Erythroblast (primary cell): Measurements from ENCODE around the gene ARID1B.

Source experiments
- DNase-seq, 2 experiments: peaks; one replicate each; lab custom pipeline; 2025; lab: John Stamatoyannopoulos, UW
- GATA1 ChIP-seq: IDR thresholded peaks from 2 replicates; pipeline ENCODE4 v1.6.1; 2011; ENCODE audit warnings: low read depth, mild to moderate bottlenecking, control low read depth, low read length, moderate library complexity
- POLR2A ChIP-seq: IDR thresholded peaks from 2 replicates; pipeline ENCODE4 v1.6.1; 2011; ENCODE audit warnings: mild to moderate bottlenecking, low read length

The ARID1B gene

DNA sequence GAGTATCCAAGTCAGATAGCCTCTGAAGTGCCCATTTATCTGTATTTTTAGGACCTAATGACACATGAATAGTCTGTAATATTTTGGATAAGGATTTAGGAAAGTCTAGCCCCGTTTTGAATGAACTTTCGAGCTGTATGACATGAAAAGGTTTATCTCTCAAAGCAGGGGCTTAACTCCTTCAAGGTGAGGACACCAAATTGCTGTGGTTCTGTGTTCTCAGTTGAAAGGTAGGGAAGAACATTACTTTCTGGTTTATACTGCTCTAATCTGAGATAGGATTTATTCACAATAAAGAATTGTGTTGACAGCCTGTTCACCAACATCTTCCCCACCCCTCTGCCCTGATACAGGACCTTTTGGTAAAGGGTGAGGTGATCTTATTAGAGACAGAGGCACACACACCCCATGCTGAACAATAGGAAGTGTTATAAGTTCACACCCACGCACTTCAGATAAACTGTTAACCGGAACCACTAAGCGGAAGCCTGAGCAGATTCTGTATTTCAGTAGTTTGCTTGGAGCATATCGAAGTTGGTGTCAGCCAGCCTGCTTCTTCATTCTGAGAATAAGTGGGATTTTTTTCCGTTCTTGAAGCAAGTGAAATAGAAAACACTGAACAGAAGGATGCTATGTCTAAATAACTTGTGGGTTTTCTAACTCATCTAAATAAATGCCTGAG, 322.9 kb downstream of the ARID1B start:
- peak in 1 of 2 experiments; percentile 10 for DNase-seq
- no peak for TF ChIP-seq GATA1
- TF ChIP-seq POLR2A = no peak

DNA sequence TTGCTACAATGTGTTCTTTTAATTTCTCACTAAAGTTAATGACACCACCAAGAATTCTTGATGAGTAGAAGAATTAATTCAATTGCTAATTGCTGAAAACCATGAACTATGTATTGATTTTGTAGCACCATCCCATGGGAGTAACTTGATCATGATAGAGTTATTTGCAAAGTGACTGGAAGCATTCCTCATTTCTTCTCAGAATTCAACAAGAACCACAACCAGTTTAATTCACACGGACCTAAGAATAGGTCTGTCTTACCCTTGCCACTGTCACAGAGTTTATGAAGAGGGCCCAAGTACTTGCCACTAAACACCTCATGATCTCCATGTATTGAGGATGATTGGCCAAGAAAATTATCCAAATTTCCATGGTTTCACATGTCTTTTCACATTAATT, 324.0 kb downstream of the ARID1B start:
- DNase-seq = no peak
- TF ChIP-seq GATA1 = no peak
- no peak for TF ChIP-seq POLR2A

DNA sequence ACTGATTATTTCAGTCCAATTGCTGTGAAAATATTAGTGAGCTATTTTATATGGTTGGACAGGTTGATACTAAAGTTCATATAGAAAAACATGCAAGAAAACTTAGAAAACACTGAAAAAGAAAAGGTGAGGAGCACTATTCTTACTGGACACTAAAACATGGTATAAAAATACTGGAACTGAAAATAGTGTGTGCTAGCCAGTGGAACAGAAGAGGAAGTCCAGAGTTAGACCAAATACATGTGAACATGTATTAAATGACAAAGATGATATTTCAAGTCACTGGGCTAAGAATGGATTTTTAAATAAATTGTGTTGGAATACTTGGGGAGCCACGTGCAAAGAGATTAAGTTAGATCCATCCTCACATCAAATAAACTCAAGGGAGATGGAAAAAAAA, 327.6 kb downstream of the ARID1B start:
- DNase-seq = no peak
- TF ChIP-seq POLR2A (no peak), GATA1 (no peak)

DNA sequence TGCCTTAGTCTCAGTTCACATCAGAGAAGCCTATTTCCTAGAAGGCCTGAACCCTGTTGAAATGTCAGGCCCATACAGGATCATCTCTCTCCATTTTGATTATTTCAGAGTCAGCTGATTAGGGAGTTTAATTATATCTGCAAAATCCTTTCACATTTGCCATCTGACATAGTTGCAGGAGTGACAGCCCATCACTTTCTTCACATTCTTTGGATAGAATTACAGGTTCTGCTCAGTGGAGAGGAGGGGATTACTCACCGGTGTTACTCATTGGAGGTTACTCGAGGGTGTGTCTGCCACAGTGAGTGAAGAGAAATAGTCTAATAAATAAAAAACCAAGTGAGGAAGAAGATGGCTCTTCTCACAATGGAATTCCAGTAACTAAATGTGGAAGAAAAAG, 329.3 kb downstream of the ARID1B start:
- no peak for TF ChIP-seq POLR2A
- no peak for TF ChIP-seq GATA1
- DNase-seq = peak; percentile 16 to 68

DNA sequence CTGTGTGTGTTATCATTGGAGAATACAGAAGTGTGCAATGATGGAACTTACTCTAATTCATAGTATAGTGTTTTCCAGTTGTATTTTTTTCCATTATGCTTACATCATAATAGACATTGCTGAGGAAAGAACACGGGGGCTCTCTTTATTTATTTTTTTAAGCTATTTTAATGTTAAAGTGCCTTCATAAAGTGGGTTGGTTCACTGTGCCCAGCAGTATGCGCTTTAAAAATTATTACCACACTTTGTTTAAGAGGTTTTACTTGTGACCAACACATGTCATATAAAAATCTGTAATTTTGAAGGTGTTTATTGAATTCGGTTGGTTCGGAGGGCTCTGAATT, 330.4 kb downstream of the ARID1B start:
- TF ChIP-seq POLR2A (no peak), GATA1 (no peak)

DNA sequence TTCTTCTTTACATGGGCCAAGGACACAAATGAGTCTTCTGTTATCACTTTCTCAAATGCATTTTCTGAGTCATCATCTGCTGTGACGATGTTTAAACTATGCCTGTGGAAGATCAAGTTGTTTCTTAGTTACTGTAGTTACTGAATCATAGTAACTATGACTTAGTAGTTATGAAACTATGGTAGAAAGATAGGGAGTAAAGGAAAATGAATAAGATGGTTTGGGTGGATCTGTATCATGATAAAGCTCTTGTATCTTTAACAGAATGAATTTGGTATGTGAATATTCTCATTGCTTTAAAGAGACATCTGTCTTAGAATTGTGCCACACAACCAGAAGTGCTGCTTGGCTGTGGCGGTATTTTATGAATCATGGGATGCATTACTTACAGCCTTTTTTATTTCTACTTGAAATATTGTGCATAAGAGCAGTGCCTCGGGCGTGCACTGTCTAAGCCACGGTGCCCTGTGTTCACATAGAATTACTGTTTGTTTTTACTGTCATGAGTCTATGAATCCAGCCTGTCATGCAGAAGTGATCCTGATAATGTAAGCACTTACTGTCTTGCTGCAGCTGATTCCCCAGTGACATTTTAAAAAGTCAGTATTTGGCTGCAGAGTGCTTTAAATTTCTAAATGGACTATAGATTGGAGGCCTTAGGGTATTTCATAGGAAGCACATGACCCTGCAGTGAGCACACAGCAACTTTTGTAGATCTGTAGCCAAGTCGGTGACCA, 330.9 kb downstream of the ARID1B start:
- DNase-seq = peak; percentile 86

More for the DNA sequence above, 330.4 kb downstream of the ARID1B start:
- no peak for DNase-seq

DNA sequence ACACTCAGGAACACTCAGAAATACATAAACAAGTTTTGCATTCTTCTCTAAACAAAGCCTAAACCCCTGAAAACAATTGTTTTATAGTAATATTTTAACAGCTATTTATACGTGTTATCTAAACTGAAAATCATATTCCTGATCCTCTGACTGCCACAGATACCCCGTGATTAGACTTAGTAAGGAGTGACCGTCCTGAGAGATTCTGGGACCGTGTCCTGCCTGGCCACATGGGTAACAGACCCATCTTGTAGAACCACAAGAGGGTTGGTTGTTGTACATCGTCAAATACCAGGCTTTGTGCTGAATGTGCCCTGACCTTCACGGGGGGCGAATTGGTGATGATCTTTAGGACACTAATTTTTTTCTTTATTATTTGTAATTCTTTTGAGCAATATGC, 331.7 kb downstream of the ARID1B start:
- DNase-seq = no peak
- TF ChIP-seq GATA1 = no peak
- no peak for TF ChIP-seq POLR2A

More for the DNA sequence above, 330.9 kb downstream of the ARID1B start:
- TF ChIP-seq POLR2A (peak; percentile 15), GATA1 (no peak)

DNA sequence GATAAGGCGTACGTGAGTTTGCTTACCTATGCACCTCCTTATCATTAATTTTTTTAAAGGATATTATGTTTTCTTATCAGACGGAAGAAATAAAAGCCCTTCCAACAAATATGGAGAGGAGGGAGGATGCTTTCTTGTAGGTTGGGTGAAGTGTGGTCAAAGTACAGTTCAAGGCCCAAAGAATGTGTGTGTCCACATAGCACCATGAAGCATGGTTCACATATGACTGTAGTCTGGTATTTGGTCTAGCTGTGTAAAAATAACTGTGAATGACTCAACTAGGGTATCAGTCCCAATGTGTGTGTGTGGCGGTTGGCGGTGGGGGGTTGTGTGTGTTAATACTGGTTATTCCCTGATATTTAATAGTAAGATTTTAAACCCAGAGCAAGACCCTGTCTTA, 333.4 kb downstream of the ARID1B start:
- TF ChIP-seq POLR2A (no peak), GATA1 (no peak)
- DNase-seq = no peak

DNA sequence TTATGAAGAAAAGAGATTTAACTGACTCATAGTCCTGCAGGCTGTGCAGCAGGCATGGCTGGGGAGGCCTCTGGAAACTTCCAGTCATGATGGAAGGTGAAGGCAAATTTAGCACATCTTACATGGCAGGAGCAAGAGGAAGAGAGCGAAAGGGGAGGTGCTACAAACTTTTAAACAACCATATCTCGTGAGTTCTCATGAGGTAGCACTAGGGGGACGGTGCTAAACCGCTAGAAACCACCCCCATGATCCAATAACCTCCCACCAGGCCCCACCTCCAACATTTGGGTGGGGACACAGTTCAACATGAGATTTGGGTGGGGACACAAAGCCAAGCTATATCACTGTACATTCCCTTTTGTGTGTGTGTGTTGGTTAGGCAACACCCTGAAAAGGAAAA, 336.2 kb downstream of the ARID1B start:
- peak in 1 of 2 experiments; percentile 35 for DNase-seq
- no peak for TF ChIP-seq POLR2A
- TF ChIP-seq GATA1 = no peak

DNA sequence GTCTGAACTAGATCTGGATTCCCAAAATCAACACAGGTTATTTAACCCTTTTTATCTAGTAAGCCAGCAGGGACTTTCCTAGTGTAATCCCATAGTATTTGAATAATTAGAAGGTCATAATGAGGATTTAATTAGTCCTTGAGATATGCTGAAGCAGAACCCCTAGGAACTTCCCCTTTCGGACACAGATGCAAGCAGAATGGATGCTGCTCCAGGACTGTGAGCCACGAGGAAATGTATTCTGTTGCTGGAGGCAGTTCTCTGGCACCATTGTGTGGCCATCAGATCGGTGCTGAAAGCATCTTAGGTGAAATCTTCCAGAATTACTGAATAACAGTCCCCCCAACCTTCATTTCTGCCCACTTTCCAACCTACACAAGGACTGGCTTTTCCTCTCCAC, 339.2 kb downstream of the ARID1B start:
- TF ChIP-seq POLR2A = no peak
- no peak for TF ChIP-seq GATA1
- DNase-seq = no peak

DNA sequence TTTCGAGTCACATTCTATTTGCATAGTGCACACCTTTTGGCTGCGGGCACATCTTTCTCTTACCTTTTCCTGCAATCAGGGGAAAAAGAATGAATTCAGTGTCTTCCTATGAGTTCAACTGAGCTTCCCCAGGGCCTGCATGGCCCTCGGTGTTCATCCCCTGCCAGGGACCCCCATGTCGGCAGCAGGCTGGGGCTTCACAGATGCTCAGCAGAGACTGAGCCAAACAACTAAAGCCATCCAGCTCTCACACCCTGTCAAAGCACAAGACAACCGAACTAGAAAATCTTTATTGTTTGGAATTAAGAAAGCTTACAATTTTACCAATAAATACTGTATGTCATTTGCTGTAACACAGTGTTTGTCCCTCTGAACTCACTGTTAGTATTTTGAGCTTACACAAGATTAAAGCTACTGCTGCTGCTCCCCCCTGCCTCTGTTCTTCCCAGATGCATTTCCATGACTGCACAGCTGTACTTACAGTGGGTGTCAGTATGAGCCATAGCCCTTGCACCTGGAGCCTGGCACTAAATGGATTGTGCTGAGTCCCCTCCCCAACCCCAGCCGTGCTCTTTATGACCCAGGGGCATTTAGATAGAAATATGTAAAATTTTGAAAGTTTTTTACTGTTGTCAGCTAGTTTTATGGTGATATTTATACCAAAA, 340.4 kb downstream of the ARID1B start:
- DNase-seq = no peak
- no peak for TF ChIP-seq GATA1
- TF ChIP-seq POLR2A = no peak

DNA sequence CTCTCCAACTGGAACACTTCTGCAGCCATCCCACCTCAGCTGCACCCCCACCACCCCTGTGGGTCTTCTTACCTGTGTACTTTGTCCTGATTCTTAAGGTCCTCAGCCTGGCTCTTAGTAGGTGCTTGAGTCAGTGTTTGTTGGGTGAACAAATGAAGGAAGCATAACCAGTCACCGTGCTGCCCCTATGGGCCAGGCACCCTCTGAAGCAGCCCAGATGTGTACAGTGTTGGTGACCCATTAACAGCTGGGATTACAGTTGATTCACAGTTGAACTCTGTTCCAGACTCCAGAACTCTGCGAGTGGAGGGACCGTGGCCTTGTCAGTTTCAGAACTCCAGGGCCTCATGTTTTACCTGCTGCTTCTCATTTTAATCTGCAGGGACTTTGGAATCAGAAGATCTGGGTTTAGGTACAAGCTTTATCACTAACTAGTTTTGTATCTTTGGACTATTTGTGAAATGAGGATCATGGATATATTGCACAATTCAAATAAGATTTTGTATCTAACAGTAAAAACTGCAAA, 342.4 kb downstream of the ARID1B start:
- TF ChIP-seq POLR2A (no peak), GATA1 (no peak)
- DNase-seq = no peak

DNA sequence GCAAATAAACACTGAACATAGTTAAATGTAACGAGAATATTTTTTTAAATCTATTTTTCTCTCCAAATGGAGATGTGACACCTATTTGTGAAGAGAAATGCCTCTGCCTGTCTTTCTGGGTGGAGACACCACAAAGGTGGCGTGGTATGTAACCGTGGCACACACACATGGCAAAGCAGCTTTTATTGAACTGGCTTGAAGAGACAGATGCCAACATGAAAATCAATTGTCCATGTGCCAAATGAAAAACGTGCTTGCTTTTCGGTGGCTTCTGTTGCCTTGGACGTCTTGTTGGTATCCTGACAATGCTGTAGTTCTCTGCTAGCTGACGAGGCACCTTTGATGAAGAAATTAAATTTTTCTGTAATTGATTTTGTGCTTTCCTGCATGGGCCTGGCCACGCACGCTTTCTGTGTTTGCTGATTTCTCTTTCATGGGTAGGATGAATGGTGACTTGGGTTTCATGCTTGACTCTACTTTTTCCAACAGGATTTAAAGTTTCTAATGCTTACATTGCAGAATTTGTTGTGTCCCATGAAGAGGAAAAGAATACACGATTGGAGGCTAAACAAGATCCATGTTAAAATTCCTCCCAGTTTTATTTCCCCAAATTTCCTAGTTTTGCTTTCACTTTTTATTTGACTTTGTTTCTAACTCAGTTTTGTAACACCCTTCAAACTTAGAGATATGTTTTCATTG, 343.5 kb downstream of the ARID1B start:
- TF ChIP-seq GATA1 = no peak
- TF ChIP-seq POLR2A = no peak
- DNase-seq = no peak

DNA sequence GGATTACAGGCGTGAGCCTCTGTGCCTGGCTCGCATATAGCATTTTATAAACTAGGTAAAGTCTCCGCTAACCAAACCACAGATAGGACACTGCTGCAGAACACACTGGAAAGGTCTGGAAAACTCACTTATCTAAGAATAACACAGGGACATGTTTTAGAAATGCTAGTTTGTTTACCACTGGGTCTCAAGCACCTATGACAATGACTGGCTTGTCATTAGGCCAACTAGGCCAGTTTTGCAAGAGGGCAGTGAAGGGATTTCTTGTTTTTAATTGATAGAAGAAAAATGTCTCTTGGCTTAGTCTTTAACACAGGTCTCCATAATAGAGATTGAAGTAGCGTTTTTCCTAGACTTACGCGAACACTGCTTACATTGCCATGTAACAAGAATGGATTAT, 344.7 kb downstream of the ARID1B start:
- TF ChIP-seq GATA1 (no peak), POLR2A (no peak)
- DNase-seq = no peak

DNA sequence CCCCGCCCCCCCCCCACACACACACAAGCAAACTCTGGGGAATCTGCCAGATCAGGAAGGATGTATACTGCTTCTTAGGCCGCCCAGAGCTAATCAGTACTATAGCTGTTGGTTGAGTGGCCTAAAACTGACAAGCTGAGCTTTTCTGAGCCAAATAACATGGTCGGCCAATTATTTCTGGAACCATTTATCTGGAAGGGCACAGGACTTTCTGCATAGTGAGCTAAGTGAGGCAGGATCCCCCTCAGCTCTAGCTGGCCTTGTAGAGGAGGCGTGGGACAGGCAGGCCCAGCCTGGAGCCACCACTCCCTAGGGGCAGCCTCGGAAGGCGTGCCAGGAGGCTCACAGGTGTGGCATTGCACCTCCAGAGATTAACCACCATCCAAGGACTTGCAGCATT, 346.1 kb downstream of the ARID1B start:
- DNase-seq = no peak
- TF ChIP-seq GATA1 (no peak), POLR2A (no peak)
